Embryonic facial prominence (tissue), 1 donor: ENCODE data around the gene EMCN.
"Not testable (repeated sequence)": the region's sequence is repeated elsewhere in the genome, so short reads cannot be mapped to it uniquely, and the experiment has no call there.

Experiments used
- DNase-seq: peaks from one replicate; pipeline ENCODE4 v3.0.0-alpha.2; 2016; ENCODE audit errors: extremely low spot score

EMCN gene, protein sequence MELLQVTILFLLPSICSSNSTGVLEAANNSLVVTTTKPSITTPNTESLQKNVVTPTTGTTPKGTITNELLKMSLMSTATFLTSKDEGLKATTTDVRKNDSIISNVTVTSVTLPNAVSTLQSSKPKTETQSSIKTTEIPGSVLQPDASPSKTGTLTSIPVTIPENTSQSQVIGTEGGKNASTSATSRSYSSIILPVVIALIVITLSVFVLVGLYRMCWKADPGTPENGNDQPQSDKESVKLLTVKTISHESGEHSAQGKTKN

DNA sequence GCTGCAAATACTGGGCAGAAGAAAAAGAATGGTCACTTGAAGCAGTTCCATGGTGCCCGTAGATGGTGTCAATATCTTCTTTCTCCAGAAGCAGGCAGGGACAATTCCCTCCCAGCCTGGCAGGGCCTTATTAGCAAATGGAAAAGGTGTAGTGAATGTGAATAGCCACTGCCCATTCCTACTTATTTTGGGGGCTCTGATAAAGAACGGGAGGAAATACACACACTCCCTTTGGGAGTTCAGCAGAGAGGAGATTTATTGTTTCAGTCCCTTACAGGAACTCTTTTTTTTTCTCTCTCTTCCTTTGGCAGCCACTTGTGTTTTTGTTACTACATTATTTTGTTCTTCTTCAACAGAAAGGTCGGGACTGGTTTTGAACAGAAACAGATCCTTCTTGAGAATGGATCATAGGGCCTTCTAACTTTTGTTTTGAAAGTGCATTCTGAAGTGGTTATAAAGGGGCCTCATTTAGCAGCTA lies at the start of gene EMCN:
TSS of gene EMCN (minus strand) at position 159 of the 478 bp plus-strand sequence. CDS start at position 51, 108 bp downstream.
- no peak for DNase-seq

DNA sequence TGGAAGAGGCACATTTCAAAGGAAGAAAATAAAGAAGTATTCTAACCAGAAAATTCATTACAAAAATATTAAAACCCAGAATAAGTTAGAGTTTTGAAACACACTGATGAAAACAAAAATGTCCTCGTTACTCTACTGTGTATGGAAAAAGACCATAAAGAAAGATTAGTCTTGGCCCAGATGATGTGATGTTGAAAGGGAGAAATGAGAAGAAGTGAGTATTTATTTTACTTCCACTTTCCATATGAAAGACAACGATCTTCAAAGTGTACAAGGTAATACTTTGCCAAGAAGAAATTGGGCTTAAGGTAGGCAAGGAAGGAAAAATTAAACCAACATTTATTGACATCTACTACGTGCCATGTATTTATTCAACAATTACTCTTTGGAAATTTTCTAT lies 48.6 kb upstream of the EMCN start:
- no peak for DNase-seq

DNA sequence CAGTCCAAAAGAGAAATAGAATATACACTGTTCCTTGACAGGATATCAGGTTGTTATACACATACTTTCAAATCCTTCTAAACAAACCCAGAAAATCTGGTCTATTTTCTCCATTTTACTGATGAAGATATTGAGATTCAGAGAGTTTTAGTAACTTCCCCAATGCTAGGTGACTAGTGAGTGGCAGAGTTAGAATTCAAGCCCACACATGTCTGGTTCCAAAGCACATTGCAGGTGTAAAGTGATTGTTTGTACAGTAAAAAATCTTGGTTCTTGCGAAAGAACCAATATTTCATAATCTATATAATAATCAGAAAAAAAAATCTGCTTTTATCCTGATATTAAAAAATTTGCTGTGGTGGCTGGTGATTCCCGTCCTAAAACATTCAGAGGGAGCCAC lies 39.5 kb upstream of the EMCN start:
- DNase-seq = no peak

DNA sequence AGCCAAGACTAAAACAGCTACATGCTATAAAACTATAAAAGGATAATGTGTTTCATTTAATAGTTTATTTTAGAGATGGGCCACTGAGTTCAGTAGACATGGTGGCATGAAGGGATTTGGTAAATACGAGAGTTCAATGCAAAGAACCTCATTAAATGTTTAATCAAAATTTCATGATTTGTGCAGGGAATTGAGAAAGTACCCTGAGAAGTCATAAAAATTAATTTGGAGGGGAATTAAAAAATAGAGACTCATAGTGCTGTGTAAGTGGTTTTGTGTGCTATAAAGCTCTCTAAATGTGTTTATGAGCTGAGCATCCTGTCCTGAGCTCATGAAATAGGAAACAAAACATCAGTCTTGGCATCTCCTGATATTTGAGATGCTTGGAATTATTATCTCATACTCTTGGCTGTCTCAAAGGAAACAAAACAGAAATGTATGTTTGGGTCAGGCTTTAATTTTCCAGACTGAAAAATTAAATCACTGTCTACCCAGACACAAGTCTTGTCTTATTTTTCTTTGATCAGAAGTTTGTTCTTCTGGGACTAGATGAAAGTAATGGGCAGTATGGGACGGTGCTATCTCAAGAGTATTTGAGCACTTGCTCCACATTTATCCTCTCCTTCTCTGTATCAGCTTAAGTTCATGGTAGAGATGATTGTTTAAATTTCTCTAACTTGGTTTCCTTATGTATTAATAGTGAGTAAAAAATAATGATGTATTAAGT lies 38.0 kb upstream of the EMCN start:
- DNase-seq = no peak

DNA sequence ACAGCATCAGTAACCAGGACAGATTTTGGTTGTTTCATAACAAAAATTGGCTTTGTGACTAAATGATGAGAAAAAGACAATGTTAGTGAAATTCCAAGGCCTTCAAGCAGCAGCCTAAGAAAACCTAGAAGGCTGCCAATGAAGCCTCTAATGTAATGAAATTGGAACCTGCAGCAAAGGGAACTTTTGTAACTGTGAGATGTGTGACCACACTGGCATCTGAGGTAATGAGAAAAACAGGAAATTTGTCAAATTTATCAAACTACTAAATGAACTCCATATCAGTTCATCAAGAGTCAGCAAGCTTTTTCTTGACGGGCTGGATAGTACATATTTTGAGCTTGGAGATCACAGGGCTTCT lies 30.4 kb upstream of the EMCN start:
- no peak for DNase-seq

DNA sequence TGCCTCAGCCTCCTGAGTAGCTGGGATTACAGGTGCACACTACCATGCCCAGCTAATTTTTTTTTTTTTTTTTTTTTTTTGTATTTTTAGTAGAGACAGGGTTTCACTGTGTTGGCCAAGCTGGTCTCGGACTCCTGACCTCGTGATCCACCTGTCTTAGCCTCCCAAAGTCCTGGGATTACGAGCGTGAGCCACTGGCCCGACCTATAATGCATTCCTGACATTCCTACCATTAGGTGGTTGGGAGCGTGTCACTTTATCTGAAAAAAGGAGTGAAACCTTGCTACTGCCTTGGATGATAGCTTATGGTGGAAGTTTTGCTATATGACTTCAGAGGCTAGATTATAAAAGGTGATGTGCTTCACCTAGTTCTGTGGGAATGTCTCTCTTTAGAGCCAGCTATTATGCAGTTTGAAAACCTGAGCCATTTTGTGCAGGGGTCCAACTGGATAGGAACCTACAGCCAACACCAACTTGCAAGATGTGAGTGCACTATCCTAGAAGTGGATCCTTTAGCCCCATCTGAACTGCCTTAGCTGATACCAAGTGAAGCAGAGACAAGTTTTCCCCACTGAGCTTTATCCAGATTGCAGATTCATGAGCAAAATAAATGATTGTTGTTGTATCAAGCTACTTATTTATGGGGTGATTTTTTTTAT lies 29.8 kb upstream of the EMCN start:
- no peak for DNase-seq

DNA sequence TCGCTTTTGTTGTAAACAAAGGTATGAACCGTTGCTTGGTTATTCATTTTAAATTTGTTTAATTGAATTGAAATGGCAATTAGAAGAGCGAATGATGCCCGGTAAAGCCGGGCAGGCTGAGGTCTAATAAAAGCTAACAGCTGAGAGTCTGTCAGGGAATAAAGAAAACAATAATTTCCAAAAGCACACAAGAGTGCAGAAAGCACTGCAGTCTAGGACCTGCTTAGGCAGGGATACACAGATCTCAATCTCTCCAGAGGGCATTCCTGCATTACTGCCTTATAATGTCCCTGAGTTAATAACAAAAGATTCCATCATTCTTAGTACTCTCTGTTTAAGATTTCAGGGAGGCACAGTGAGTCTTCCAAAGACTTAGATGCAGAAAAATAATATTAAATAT lies 27.6 kb upstream of the EMCN start:
- no peak for DNase-seq

DNA sequence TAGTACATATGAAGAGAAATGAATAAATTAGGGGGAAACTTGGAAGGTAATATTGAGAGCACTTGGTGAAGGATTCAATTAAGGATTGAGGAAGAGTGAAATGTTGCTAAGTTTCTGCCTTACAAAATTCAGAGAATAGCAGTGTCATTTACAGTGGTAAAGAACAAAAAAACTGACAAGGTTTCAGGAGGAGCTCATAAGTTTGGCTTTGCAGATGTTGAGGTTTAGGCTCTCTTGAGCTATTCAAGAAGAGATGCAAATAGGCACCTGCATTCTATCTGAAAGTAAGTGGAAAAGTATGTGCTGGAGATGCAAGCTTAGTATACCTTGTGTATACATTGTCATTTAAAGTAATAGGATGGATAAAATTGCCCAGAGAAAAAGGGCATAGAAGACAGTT lies 22.3 kb upstream of the EMCN start:
- DNase-seq = no peak

DNA sequence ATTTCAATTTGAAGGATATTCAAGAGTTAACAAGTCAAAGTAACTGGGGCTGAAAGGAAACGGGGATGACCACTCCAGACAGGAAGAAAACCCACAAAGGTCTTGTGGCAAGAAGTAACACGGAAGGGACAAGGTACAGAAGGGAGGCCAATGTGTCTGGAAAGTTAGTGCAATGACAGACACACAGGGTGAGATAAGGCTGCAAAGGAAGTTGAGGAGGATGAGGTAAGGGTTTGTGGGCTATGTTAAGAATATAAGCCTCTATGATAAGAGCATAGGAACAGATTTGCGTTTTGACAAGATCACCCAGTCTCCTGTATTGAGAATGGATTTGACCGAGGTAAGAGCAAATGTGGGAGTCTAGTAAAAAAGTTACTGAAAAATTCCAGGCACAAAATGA lies 21.9 kb upstream of the EMCN start:
- DNase-seq = no peak

DNA sequence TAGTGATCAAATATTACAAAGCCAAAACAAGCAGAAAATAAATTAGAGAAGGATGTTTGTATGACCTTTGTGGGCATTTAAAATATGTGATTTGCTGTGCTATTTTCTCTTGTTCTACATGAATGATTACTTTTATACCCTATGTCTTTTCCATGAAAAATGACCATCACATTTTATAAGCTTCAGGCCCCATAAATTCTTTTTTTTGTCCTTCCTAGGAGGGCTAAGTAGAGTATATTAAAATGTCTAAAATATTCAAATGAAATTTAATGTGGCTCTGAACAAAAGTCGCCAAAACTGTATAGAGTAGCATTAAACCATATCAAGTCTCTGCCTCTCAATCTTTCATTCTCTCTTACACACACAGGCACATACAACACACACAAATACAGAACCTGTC lies 15.9 kb upstream of the EMCN start:
- no peak for DNase-seq

DNA sequence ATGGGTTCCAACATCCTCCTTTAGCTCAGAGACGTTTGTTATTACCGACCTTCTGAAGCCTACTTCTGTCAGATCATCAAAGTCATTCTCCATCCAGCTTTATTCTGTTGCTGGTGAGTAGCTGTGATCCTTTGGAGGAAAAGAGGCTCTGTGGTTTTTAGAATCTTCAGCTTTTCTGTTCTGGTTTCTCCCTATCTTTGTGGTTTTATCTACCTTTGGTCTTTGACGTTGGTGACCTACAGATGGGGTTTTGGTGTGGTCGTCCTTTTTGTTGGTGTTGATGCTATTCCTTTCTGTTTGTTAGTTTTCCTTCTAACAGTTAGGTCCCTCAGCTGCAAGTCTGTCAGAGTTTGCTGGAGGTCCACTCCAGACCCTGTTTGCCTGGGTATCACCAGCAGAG lies 12.3 kb upstream of the EMCN start:
- not testable (repeated sequence) for DNase-seq

DNA sequence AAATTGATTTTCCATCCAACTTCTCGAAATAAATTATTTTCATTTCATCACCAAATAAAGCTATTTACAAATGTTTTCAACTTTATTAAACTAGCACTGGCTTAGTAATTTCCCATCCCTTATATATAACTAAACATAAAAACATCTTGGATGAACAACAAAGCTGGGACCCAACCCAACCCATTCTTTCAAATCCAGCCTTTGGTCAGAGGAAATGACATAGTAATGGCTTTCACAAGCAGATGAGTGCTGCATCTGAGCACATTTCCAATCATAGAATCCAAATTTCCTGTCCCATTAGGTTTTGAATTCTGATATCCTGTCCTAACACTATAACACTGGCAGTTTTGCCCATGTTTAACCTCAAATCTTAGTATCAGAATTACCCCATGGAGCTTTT lies 7.9 kb upstream of the EMCN start:
- DNase-seq = no peak

DNA sequence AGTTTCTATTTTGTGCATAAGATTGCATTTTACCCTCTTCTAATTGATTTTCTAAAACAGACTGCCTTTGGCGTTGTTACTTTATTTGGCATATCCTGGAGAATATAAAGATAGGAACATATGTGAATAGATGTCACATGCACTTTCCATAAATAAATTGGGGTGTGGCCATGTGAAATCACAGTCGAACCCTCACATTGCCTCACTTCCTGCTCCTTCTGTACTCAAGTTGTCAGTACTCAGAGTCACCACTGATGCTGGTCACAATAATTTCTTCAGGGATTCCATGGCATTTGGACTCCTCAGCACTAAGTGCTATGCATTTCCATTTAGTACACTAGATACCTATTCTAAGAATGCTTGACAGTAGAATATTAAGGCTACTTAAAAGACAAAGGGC lies 1.4 kb upstream of the EMCN start:
- DNase-seq = no peak

DNA sequence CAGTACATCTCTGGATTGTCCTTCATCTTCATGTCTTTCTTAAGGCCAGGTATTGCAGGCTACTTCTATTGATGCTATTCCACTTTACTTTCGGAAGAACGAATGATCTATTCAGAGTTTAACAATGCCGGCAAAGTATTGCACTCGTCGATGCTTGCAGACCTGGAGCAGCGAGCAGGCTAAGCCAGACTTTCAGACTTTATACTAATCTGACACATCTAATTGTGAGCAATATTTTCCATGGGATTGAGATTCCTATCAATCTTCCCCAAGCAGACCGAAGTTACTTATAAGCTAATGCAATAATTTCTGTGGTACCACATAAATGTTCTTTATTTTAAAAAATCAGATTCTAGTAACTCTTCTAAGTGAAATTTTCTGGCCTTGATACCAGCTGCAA lies 1.6 kb downstream of the EMCN start:
- no peak for DNase-seq

DNA sequence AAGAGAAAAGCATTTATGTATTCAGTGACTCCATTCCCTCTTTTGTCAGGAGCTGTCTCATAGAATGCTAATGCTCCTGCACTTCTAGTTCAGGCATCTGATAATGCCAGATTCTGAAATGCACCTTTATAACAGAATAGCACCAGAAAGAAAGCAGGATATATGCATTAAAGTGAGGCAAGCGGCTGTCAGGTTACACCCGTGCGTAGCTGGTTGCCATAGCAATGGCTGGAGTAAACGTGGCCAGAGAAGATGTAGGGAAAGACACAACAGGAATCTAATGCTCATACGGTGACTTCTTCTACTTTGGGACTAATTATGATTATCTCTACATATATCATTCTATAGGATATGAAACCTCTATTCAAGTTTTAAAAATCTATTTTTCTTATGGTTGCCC lies 5.9 kb downstream of the EMCN start:
- DNase-seq = no peak

DNA sequence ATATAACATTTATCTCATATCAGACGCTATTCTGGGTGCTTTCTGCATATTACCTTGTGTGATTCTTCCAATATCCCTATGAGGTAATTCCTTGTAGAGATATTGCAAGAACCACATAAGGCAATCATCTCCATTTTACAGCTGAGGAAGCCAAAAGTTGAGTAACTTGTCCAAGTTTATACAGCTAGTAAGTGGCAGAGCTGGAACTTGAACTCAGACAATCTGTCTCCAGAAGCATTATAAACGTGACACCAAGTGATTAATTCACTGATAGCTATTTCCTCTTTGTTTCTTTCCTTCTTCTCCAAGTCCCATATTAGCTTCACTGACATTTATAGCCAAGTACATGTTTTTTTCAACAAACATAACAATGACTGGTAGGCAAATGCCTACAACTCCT lies 7.3 kb downstream of the EMCN start:
- no peak for DNase-seq

DNA sequence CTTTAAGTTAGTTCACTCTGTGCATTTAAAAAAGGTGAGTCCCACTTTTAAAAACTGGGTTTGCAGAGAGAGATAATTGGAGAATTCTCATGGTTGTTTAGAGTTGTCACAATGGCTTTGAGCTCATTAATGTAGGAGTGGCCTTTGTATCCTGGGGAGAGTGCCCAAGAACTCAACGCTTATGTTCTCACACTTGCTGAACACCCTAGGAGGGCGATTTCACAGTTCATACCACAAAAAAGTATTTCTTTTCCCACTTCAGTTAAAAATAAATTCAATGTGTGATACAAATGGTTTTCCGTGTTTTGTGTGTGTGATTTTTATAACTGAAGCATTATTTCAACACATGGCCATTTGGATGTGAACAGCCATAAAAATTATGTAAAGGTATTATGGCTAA lies 8.4 kb downstream of the EMCN start:
- no peak for DNase-seq

DNA sequence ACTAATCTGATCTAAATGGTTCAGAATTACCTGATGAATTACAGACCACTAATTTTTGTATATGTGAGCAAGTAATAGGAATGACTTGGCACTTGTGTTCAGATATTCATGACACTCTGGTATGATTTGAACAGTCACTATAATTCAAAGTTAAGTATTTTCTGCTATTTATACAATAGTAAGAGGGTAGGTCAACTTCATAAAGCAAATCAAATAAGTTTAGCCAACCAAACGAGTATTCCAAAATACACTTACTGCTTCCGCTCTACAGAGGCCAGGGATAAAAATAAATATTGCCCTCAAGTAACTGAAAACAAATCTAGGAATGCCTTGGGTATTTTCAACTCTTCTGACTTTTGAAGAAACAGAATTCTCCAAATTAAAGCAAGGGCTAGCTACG lies 9.1 kb downstream of the EMCN start:
- DNase-seq = no peak

DNA sequence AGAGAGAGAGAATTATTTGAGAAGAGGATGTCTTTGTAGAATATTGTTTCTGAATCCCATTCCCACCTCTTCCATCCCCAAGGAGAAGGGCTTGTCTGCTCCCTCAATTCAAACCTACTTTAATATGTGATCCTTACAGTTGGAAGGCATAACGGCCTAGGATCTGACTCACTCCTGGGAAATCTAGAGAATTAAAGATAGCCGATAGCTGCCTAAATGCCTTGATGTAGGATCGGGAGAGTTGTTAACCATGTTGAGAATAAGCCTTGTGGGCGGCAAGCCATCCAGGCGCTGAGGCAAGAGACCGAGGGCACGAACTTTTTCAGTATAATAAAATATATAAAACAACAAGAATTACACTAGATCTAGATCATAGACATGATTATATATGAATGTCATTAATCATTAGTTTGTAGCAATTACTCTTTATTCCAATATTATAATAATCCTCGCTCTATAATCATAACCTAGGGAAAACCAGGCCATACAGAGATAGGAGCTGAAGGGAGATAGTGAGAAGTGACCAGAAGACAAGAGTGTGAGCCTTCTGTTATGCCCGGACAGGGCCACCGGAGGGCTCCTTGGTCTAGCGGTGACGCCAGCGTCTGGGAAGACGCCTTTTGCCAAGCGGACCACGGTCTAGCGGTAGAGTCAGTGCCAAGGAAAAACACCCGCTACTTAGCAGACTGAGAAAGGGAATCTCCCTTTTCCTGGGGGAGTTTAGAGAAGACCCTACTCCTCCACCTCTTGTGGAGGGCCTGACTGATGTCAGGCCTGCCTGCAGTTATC lies 13.5 kb downstream of the EMCN start:
- no peak for DNase-seq

DNA sequence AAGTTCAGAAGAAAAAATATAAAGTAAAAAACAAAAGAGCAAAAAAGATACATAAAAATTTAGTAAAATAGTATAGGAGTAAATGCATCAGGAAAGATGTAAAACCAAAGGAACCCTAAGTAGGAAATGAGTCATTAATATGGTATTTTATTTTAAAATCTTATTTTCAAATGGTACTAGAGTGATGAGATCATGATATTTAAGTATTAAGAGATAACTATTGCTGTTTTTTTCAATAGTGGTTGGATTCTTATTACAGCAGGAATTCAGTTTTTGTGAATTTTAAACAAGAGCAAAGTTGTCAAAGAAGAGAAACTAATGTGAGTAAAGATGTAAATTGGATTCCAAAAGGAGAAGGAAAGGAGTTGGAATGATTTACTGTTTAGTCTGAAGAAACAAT lies 20.0 kb downstream of the EMCN start:
- DNase-seq = no peak

DNA sequence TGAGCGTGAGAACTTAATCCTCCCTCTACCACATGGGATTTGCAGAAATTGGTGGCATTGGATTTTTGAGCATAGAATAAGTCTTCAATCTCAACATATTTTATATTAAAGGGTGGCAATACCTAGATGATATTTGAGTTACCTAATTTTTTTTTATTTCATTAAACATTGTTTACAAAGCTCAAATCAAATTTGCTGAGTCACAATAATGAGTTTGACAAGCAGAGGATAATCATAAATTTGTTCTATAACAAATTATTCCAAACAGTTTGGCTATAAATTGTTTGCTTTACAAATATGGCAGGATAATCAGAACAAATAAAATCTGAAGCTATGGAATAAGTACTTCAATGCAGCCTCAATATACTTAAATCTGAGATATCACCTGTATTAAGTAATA lies 22.7 kb downstream of the EMCN start:
- DNase-seq = no peak

DNA sequence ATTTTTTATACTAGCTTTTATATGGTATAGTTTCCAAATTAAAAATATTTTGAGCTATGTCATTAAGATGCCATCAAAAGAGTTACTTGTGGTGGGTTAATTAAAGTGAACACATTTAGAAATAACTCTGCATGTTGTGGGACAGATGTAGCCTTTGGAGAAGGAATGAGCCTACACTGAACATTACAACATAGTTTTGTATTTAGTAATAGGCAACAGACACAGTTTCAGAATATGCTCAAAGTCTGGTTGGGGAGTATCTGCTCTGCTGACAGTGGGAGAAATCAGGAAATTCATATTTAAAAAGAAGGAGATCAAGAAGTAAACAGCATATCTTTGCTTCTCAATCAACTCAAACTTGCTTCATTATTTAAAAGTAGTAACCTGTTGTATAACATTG lies 23.7 kb downstream of the EMCN start:
- DNase-seq = no peak
